HK-2 (cell line): ENCODE data around the gene PRRX2.

ENCODE experiments used
- DNase-seq: peaks from one replicate; pipeline ENCODE4 v3.0.0-alpha.2; 2018; ENCODE audit not compliant: unreplicated experiment

PRRX2 gene

DNA sequence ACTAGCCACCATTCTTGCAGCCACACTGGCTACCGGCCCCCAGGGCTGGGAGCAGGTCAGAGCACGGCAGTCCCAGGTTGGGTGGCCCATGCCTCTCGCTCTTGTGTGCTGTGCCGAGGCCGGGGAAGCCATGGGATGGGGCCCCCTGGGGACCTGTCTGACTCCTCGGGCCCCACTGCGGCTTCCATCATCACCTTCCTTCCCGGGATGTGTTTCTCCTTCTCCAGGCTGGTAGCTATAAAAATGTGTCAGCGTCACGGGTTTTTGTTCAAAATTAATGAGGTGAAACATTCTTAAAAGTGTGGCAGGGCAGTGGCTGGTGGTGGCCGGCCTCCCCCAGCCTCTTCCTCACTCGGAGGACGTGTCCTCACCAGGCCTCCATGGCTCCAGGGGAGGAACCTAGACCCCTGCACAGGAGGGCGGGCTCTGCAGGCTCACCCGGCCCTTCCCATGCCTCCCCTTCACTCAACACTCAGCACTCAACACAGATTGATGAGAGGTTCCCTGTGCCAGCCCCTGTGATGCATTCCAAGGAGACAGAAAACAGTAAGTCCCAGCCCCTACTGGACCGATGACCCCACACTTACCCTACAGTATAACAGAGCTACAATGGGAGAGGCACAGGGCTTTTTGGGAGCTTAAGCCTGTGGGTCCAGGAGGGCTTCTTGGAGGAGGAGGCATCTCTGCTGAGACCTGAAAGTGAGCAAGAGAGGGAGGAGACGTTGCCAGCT is 44.2 kb downstream of the PRRX2 start:
- DNase-seq, result no peak

DNA sequence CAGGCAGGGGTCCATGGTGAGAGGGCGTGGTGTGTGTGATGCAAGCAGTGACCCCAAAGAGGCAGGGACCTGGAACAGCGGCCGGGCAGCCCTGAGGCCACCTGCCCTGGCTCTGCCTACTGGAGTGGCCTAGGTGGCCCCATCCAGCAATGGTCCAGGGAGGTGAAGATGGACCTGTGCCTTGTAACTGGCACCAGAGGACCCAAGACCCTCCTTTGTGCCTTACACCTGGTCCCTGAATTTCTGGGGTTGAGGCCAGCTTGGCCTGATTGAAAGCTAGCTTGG is 44.7 kb downstream of the PRRX2 start:
- DNase-seq, result no peak

- no peak for DNase-seq
Observed at GRCh38 chr9:129712634-129713401, 47.4 kb downstream of the PRRX2 start.

GRCh38 chr9:129713402-129713679 is 47.9 kb downstream of the PRRX2 start:
- no peak for DNase-seq

DNA sequence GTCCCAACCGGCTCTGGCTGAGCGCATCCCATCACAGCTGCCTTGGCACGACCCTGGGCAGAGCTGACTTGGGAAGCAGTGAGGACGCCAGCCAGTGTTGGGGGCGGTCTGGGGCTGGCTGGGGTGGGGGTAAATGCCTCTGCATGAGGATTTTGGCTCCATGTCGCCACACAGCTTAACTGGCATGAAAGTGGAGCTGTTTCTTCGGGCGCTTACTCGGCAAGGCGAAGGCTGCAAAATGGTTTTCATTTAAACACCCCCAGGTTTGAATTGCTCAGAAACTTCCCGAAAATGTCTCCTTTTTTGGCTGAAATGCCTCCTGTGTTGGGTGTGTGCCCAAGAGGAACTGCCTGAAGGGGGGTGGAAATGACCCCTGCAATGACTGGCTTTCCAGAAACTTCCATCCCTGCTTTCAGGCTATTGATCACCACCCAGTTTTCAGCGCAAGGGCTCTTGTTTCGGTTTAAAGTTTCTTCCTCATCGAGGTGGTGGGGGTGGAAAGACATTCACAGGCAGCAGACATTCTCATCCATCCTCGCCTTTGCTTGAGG is 49.1 kb downstream of the PRRX2 start:
- DNase-seq, result no peak

DNA sequence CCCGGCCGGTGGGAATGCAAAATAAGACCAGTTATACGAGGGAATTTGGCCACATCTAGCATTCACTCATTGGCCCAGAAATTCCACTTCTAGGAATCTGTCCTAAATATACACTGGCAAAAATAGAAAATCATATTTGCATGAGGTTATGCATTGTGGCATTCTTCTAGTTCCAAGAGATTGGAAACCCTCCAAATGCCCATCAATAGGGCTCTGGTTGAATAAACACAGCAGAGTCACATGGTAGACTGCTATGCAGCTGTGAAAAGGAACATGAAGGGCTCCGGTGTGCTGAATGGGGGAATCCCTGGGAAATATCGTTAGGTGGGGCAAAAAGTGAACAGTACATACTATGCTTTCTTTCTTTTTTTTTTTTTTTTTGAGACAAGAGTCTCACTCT is 50.6 kb downstream of the PRRX2 start:
- no peak for DNase-seq

GRCh38 chr9:129717991-129718390 is 52.5 kb downstream of the PRRX2 start:
- DNase-seq, result no peak

GRCh38 chr9:129718647-129719046 is 53.2 kb downstream of the PRRX2 start:
- DNase-seq, result no peak

- no peak for DNase-seq
Observed at GRCh38 chr9:129719135-129719534, 53.7 kb downstream of the PRRX2 start.

- no peak for DNase-seq
Observed at GRCh38 chr9:129720181-129720864, 54.9 kb downstream of the PRRX2 start.

DNA sequence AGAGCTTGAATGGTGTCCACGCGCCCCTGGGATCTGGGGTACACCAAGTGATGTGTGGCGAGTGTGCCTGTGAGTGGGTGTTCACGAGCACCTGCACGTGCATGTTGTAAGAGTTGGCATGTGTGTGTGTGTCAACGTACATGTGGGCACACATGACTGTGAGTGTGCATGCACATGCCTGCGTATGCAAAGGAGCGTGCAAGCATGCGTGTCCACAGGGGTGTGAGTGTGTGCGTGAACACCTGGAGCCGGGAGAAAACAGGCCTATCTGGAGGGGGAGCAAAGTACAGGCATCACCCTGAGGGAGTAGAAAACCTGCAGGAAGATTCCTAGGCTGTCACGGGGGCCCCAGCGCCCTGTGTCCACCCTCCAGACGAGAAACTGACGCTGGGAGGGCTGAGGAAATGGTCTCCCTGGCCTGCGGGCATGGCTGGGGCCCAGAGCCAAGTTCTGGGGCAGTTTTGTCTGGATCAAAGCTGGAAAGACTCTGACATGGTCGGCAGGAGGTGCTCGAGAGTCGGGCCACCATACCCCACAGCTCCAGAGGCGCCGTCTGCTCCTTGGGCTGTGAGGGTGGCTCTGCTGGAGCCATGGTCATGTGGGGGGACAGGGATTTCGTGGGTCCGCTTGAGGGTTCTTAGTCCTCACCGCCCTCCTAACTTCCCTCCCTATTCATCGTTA is 55.6 kb downstream of the PRRX2 start:
- no peak for DNase-seq

- DNase-seq, result no peak
Observed at GRCh38 chr9:129722913-129723312, 57.5 kb downstream of the PRRX2 start.

GRCh38 chr9:129724456-129725190 is 59.2 kb downstream of the PRRX2 start:
- DNase-seq, result no peak

DNA sequence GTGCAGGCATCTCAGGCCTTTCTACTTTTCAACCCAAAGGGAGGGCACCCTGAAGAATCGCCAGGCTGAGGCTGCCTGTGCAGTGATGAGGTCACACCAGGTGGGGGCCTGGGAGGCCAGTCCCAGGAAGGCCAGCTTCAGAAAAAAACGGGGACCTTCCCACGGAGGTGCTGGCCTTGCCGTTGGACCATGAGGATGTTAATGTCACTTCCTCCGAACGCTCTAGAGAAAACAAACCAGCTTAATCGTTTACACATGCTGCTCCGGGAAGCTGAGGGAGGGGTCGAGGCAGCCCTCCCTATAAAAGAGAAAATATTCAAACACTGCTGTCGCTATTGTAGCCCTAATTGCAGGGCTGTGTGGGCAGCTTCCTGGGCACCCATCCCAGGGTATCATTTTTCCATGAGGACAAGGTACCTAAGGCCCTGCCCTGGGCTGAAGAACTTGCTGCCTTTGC is 60.4 kb downstream of the PRRX2 start:
- no peak for DNase-seq

DNA sequence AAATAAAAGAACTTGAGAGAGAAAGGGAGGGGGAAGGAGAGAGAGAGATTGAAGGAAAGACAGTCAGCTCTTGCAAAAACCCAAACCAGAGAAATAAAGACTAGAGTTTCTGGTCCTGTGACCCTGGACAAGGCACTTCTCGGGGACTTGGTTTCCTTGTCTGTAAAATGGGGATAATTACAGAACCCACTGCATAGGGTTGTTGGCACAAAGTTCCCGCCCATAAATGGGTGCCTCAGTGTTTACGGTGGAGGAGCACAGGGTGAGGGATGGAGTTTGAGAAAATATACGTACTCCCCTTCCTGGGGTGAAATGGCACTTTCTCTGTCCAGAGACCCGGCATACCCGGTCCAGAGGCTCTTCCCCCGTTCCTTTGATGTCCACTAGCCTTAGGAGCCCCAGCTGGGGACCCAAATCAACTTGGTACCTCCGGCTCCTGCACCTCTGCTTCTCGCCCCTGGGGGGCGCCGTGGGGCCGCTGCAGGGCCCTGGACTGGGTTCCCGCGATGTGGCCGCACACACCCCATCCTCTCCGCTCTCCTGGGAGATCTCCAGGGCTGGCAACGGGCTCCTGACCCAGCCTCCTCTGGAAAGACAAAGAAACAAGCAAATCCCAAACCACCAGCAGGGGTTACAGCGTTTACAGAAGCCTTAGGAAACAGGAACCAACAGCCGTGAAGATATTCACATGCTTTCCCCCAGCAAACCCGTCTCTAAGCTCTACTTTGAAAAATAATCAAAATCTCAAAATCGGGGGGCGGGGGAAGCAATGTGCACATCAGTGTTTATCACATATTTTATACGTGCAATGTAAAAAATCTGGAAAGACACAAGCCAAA is 61.1 kb downstream of the PRRX2 start:
- peak; percentile 79 for DNase-seq

- no peak for DNase-seq
Observed at GRCh38 chr9:129728744-129729143, 63.3 kb downstream of the PRRX2 start.

DNA sequence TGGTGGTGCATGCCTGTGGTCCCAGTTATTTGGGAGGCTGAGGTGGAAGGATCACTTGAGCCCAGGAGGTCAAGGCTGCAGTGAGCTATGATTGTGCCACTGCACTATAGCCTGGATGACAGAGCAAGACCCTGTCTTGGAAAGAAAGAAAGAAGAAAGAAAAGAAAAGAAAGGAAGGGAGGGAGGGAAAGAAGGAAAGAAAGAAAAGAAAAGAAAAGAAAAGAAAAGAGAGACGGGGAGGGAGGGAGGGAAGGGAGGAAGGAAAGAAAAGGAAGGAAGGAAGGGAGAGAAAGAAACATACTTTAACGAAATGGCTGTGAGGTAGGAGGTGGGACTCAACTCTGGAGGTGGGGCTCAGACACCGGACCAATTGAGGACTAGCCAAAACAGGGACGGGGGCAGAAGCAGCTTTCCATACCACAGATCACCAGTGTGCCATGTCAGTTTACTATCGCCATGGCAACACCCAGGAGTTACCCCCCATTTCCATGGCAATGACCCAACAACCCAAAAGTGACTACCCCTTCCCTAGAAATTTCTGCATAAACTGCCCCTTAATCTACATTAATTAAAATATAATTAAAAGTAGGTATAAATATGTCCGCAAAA is 66.1 kb downstream of the PRRX2 start:
- DNase-seq, result no peak

DNA sequence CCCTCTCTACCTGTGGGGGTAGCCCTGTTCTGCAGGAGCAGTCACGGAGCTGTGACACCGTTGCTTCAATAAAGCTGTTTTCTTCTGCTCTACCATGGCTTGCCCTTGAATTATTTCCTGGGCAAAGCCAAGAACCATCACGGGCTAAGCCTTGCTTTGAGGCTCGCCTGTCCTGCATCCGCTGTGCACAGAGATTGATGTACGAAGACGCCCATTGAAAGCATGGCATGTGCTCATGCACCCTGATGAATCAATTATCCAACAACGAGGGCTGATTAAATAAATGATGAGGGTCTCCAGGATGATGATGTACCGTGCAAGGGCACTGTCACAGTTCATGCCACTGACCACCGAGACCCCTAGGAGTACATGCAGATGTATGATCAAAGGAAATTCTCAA is 66.7 kb downstream of the PRRX2 start:
- DNase-seq, result no peak

- DNase-seq, result no peak
Observed at GRCh38 chr9:129732946-129733631, 67.6 kb downstream of the PRRX2 start.

DNA sequence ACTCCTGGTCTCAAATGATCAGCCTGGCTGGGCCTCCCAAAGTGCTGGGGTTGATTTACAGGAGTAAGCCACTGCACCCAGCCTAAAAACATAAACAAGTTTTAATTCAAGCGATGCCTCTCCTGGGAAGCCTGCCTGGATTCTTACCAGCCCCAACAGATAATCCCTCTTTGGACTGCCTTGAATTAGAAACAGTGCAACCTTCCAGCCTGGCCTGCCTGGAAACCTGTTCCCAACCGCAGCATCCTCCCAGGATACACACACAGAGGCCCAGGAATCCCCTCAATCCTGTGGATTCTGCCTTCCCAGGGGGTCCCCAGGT is 68.1 kb downstream of the PRRX2 start:
- DNase-seq, result no peak
